AG09309 (cell line): ENCODE measurements around the gene GAST.

Source experiments
- DNase-seq: peaks from one replicate; pipeline ENCODE4 v3.0.0-alpha.2; 2010; ENCODE audit warnings: low read depth
- H3K4me3 ChIP-seq: 2 replicates; pipeline ENCODE4 v1.5.1; 2011; ENCODE audit warnings: mild to moderate bottlenecking, low read depth, low read length, moderate library complexity; ENCODE audit not compliant: control insufficient read depth
- CTCF ChIP-seq: IDR thresholded peaks from 2 replicates; pipeline ENCODE4 v1.5.1; 2011; ENCODE audit warnings: mild to moderate bottlenecking, low read depth, low read length, inconsistent platforms; ENCODE audit not compliant: insufficient read depth, control insufficient read depth; ENCODE audit errors: missing control alignments

GAST gene

GRCh38 chr17:41690497-41690896, 21.6 kb upstream of the GAST start:
- TF ChIP-seq CTCF: no peak
- H3K4me3 ChIP-seq: peak overlapping the region; percentile 59
- no peak for DNase-seq

- TF ChIP-seq CTCF: no peak
- DNase-seq: no peak
- peak overlapping the region; percentile 59 for H3K4me3 ChIP-seq
Measured at GRCh38 chr17:41691031-41691777, 20.9 kb upstream of the GAST start.

- TF ChIP-seq CTCF: no peak
- H3K4me3 ChIP-seq: no peak overlapping the region
- no peak for DNase-seq
Measured at GRCh38 chr17:41692722-41693521, 19.2 kb upstream of the GAST start.

GRCh38 chr17:41695134-41695661, 16.9 kb upstream of the GAST start:
- H3K4me3 ChIP-seq: no peak overlapping the region
- DNase-seq: no peak
- no peak for TF ChIP-seq CTCF

- peak; percentile 80 for TF ChIP-seq CTCF
Measured at GRCh38 chr17:41695954-41696757, 16.0 kb upstream of the GAST start.

More at GRCh38 chr17:41695954-41696757, 16.0 kb upstream of the GAST start:
- no peak for DNase-seq
- no peak overlapping the region for H3K4me3 ChIP-seq
